Hepatocyte (in vitro differentiated cells): Measurements from ENCODE around the gene BRIX1. TPM values are rescaled to one million over a fixed set of nuclear protein-coding genes. Genes with fewer than 3 reads are reported as not detected.

ENCODE experiments used
- DNase-seq: peaks from one replicate; pipeline ENCODE4 v3.0.0-alpha.2; 2016; ENCODE audit warnings: low spot score
- H2AFZ ChIP-seq: fragments of 200-600 bp; sonication (generic); 2 replicates; pipeline ENCODE4 v1.6.0; 2016; ENCODE audit warnings: antibody characterized with exemption, mild to moderate bottlenecking
- H3K27ac ChIP-seq: fragments of 200-600 bp; sonication (generic); 2 replicates; pipeline ENCODE4 v1.5.1; 2016; ENCODE audit warnings: mild to moderate bottlenecking
- H3K27me3 ChIP-seq: fragments of 200-600 bp; sonication (generic); 2 replicates; pipeline ENCODE4 v1.6.1; 2016
- H3K36me3 ChIP-seq: fragments of 200-600 bp; sonication (generic); replicated peaks from 2 replicates; pipeline ENCODE4 v1.5.1; 2016; ENCODE audit warnings: low read depth; ENCODE audit not compliant: insufficient read depth
- H3K4me1 ChIP-seq: fragments of 200-600 bp; sonication (generic); 2 replicates; pipeline ENCODE4 v1.5.1; 2016; ENCODE audit warnings: mild to moderate bottlenecking, moderate library complexity; ENCODE audit not compliant: insufficient read depth
- H3K4me2 ChIP-seq: fragments of 200-600 bp; sonication (generic); 2 replicates; pipeline ENCODE4 v1.6.0; 2016
- H3K4me3 ChIP-seq: fragments of 200-600 bp; sonication (generic); 2 replicates; pipeline ENCODE4 v1.5.1; 2016; ENCODE audit warnings: mild to moderate bottlenecking
- H3K79me2 ChIP-seq: fragments of 200-600 bp; sonication (generic); 2 replicates; pipeline ENCODE4 v1.6.0; 2017; ENCODE audit warnings: mild to moderate bottlenecking
- H3K9me2 ChIP-seq: fragments of 200-600 bp; sonication (generic); replicated peaks from 2 replicates; pipeline ENCODE4 v1.6.0; 2017; ENCODE audit warnings: mild to moderate bottlenecking; ENCODE audit not compliant: insufficient read depth
- H3K9me3 ChIP-seq: fragments of 200-600 bp; sonication (generic); 2 replicates; pipeline ENCODE4 v1.5.1; 2016; ENCODE audit warnings: low read depth, mild to moderate bottlenecking
- H4K20me1 ChIP-seq: fragments of 200-600 bp; sonication (generic); 2 replicates; pipeline ENCODE4 v1.6.0; 2016; ENCODE audit warnings: mild to moderate bottlenecking; ENCODE audit not compliant: insufficient read depth, poor library complexity, severe bottlenecking
- EZH2 ChIP-seq: fragments of 200-600 bp; sonication (generic); IDR thresholded peaks from 2 replicates; pipeline ENCODE4 v1.6.1; 2016; ENCODE audit warnings: antibody characterized with exemption, mild to moderate bottlenecking, borderline replicate concordance
- EZH2phosphoT487 ChIP-seq: fragments of 200-600 bp; sonication (generic); IDR thresholded peaks from one replicate; pipeline ENCODE4 v1.6.1; 2018; ENCODE audit warnings: antibody characterized with exemption, mild to moderate bottlenecking, low read depth, moderate library complexity; ENCODE audit not compliant: unreplicated experiment, severe bottlenecking
- WGBS: methylation state at CpG from one replicate; pipeline ENCODE4 v1.1.6; 2016; ENCODE audit warnings: low lambda C conversion rate; ENCODE audit errors: missing lambda C conversion rate; 5-methylcytosine and 5-hydroxymethylcytosine counted together
- polyA plus RNA-seq: library from polyadenylated mRNA; unstranded; fragments of >200 nt; fragmentation: Nextera tagmentation; extraction: Ambion mirVana; gene quantifications from 2 replicates; pipeline ENCODE4 v1.2.1, GENCODE V29; 2016
- total RNA-seq: library from RNA; depleted of rRNA; stranded (reverse); fragments of >200 nt; gene quantifications from 2 replicates; pipeline ENCODE4 v1.2.3, GENCODE V29; 2014
- TF ChIP-seq, protein P1 (sequence below): fragments of 200-600 bp; sonication (generic); IDR thresholded peaks from 2 replicates; pipeline ENCODE4 v1.5.1; 2016; ENCODE audit warnings: antibody characterized with exemption, mild to moderate bottlenecking; ENCODE audit not compliant: poor library complexity

The BRIX1 gene, protein sequence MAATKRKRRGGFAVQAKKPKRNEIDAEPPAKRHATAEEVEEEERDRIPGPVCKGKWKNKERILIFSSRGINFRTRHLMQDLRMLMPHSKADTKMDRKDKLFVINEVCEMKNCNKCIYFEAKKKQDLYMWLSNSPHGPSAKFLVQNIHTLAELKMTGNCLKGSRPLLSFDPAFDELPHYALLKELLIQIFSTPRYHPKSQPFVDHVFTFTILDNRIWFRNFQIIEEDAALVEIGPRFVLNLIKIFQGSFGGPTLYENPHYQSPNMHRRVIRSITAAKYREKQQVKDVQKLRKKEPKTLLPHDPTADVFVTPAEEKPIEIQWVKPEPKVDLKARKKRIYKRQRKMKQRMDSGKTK
- total RNA-seq = 27.5 and 28.7 TPM in 2 replicates
- 25.3 and 28.6 TPM in 2 replicates for polyA plus RNA-seq

DNA sequence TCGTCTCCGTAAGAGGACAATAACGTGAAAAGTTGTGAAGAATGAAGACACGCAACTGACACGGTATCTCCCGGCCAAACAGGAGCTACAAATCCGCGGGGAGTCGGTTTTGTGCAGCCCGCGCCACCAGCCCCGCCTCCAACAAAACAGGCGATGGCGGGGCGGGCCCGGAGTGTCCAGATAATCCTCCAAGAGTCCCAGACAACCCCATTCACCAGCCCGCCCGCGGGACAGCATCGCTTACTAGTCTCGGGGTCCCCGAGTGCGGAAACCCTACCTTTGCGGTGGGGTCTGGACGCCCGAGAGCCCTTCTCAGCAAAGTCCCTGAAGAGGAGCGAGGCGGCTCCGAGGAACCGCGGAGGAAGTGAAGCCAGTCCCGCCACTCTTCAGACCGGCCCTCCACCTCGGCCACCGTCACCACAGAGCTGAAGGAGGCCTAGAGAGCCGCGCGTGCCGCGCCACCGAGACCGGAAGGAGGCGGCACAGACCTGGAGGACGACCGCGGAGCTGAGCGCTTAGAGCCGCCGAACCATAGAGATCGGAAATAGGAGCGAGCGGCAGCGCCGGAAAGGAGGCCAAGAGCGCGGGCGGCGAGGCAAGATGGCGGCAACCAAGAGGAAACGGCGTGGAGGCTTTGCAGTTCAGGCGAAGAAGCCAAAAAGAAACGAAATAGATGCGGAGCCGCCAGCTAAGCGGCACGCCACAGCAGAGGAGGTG is at the start of gene BRIX1, which contains the start of gene RAD1:
Gene BRIX1 (plus strand): TSS at position 573 of the 717 bp plus-strand sequence. CDS start 28 bp downstream, at position 601.
Gene RAD1 (minus strand): TSS at position 366 of the 717 bp plus-strand sequence. CDS start 612 bp downstream, outside the sequence.
- H3K4me1 ChIP-seq = peaks cover 15% of the 10 kb centered on the region
- peak within 1 kb of the TSS; percentile 83 for H2AFZ ChIP-seq
- peaks cover 85% of the 10 kb centered on the region for H3K79me2 ChIP-seq
- no peaks in the 10 kb centered on the region for H3K36me3 ChIP-seq
- WGBS = 3% methylated on average over 66 of the region's 67 CpGs
- DNase-seq = peak; percentile 98
- peak within 1 kb of the TSS; percentile 88 for H3K4me3 ChIP-seq
- peak within 1 kb of the TSS; percentile 90 for H3K4me2 ChIP-seq
- peak within 1 kb of the TSS; percentile 92 for H3K27ac ChIP-seq
- H3K27me3 ChIP-seq = no peaks in the 10 kb centered on the region
- H3K9me3 ChIP-seq = no peaks in the 10 kb centered on the region
- no peak for TF ChIP-seq EZH2phosphoT487
- TF ChIP-seq, protein P1, sequence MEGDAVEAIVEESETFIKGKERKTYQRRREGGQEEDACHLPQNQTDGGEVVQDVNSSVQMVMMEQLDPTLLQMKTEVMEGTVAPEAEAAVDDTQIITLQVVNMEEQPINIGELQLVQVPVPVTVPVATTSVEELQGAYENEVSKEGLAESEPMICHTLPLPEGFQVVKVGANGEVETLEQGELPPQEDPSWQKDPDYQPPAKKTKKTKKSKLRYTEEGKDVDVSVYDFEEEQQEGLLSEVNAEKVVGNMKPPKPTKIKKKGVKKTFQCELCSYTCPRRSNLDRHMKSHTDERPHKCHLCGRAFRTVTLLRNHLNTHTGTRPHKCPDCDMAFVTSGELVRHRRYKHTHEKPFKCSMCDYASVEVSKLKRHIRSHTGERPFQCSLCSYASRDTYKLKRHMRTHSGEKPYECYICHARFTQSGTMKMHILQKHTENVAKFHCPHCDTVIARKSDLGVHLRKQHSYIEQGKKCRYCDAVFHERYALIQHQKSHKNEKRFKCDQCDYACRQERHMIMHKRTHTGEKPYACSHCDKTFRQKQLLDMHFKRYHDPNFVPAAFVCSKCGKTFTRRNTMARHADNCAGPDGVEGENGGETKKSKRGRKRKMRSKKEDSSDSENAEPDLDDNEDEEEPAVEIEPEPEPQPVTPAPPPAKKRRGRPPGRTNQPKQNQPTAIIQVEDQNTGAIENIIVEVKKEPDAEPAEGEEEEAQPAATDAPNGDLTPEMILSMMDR = peak; percentile 31
- H3K9me2 ChIP-seq = no peaks in the 10 kb centered on the region
- H4K20me1 ChIP-seq = no peaks in the 10 kb centered on the region

DNA sequence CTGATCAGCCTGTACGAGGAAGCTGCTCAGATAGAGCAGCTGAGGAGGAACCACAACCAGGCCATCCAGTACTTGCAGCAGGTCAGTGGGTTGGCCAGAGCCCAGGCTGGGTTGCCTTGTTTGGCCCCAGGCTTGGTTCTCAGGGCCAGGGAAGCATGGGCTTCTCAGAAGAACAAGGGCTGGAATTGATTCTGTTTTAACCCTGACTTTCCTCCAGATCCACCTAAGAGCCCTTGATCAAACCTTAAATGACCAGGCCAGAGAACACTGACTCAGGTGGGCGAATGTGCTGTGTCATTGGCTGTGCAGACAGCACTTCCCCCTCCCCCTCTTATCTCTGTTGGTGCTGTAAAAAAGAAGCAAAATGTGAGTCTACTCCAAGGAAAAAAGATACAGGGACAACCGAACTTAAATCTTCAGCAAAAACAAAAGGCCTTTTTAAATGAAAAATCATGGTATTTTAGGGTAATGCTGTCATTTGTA is 48.5 kb upstream of the BRIX1 start:
- Histone ChIP-seq H3K4me2 (no peak overlapping the region), H3K27ac (no peak overlapping the region), H3K36me3 (no peaks in the 10 kb centered on the region), H3K79me2 (no peaks in the 10 kb centered on the region), H3K9me2 (no peaks in the 10 kb centered on the region), H3K4me3 (no peak overlapping the region), H3K4me1 (peaks cover 9% of the 10 kb centered on the region), H3K9me3 (no peaks in the 10 kb centered on the region), H2AFZ (no peak overlapping the region), H4K20me1 (no peaks in the 10 kb centered on the region), H3K27me3 (no peaks in the 10 kb centered on the region)
- WGBS = 46% methylated on average over 3 of the region's 3 CpGs
- TF ChIP-seq, protein P1 = no peak
- no peak for TF ChIP-seq EZH2
- no peak for TF ChIP-seq EZH2phosphoT487
- DNase-seq = peak; percentile 30

DNA sequence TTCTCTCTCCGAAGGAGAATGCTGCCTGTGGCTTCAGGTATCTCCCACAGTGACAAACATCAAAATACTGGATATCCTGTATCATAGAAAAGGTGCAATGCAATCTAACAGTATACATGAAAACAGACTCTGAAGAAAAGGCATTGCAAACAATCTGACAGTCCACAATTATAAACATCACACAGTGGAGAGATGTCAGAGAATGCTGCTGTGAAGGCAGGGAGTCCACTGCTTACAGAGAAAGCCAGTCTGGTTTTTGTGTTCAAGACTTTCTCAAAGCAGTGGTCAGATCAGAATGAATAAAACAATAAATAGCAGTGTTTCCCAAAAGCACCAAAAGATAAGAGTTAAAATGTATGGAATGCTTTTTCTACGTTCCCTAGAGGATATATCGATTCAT is 47.9 kb upstream of the BRIX1 start:
- Histone ChIP-seq H4K20me1 (no peaks in the 10 kb centered on the region), H3K79me2 (no peaks in the 10 kb centered on the region), H3K4me1 (peaks cover 9% of the 10 kb centered on the region), H3K27me3 (no peaks in the 10 kb centered on the region), H3K9me2 (no peaks in the 10 kb centered on the region), H3K27ac (no peak overlapping the region), H3K4me2 (no peak overlapping the region), H3K4me3 (no peak overlapping the region), H2AFZ (no peak overlapping the region), H3K36me3 (no peaks in the 10 kb centered on the region), H3K9me3 (no peaks in the 10 kb centered on the region)
- TF ChIP-seq EZH2 = no peak
- no peak for DNase-seq
- 95% methylated on average over 3 of the region's 3 CpGs for WGBS

DNA sequence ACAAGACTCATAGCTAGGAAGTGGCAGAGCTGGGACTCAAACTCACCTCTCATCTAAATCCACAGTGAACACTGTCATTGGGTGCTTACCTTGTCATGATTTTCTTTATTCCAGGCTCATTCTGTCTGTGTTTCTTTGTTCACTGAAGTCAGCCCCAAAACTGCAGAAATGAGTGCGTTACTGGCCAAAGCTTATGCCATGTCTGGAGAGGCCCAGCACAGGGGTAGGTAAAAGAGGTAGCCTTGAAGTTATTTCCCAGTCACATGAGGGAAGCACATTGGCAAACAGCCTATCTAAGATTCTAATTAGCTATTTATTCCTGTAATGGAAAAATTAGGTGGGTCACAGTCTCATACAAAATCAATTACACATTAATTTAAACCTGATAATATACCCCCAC is 46.7 kb upstream of the BRIX1 start:
- H2AFZ ChIP-seq = no peak overlapping the region
- no peaks in the 10 kb centered on the region for H3K27me3 ChIP-seq
- no peaks in the 10 kb centered on the region for H3K36me3 ChIP-seq
- no peaks in the 10 kb centered on the region for H3K9me3 ChIP-seq
- no peak overlapping the region for H3K27ac ChIP-seq
- no peaks in the 10 kb centered on the region for H3K79me2 ChIP-seq
- no peak overlapping the region for H3K4me3 ChIP-seq
- DNase-seq = no peak
- peaks cover 9% of the 10 kb centered on the region for H3K4me1 ChIP-seq
- H4K20me1 ChIP-seq = no peaks in the 10 kb centered on the region
- H3K9me2 ChIP-seq = no peaks in the 10 kb centered on the region
- no peak overlapping the region for H3K4me2 ChIP-seq
- 95% methylated on average over 1 of the region's 1 CpG for WGBS
- no peak for TF ChIP-seq EZH2
- TF ChIP-seq EZH2phosphoT487 = no peak
- TF ChIP-seq, protein P1 = no peak
